NCI-H187 treated with DMSO at 0.1 percent for 48 hours (cell line): ENCODE results near the gene ABCD1.

ENCODE experiments used
- DNase-seq: peaks from one replicate; lab custom pipeline; 2025; lab: John Stamatoyannopoulos, UW

Gene ABCD1

GRCh38 chrX:153763298-153763932 is 38.8 kb downstream of the ABCD1 start:
- DNase-seq: no peak

DNA sequence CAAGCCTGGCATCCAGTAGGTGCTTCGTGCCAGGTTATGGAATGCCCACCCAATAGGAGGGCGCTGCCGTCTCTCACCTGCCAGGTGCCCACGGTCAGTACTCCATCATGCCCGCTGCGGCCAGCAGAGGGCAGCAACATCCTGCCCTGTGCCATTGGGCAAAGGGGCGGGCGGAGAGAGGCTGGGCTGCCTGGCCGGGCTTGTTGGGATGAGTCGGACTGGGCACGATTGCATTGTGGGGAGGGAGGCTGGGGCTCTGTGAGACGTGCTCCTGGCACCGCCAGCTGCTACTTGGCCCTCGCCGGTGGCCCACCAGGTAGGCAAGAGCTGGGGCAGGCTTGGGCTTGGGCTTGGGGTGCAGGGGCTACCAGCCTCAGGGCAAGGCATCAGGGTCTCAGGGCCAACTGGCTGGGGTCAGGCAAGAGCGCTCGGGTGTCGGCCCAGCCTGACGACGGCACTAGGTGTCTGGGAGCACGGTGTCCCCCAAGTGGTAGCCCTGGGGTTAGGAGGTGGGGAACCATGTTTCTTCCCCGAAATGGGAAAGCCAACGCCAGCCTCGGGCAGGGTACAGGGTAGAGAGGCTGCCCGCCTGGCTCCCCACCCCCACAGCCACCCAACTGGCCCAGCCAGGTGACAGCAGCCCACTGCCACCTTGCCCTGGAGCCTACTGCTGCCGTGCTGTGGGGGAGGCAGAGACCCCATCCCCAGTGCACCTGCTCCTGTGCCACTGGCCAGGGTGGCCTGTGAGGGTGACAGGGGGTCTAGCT is 39.5 kb downstream of the ABCD1 start, which contains the start of gene PLXNB3:
TSS of gene PLXNB3 (plus strand) at position 261 of the 767 bp plus-strand sequence. CDS start 1,287 bp downstream, outside the sequence.
- DNase-seq: peak; percentile 61

DNA sequence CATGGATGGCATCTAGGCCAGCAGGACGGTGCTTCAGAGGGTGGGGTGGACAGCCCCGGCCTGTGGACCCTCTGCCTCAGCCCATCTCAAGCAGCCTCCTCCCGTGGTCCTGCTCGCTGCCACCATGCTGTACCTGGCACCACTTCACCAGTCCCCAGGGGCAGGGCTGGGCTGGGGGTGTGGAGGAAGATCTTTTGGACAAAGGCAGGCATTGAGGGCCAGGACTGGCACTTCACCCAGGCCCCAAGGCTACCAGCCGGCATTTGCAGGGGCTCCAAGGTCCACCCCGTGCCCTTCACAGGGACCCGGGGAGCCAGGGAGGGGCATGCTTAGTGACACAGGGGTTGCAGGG is 40.1 kb downstream of the ABCD1 start:
- no peak for DNase-seq

DNA sequence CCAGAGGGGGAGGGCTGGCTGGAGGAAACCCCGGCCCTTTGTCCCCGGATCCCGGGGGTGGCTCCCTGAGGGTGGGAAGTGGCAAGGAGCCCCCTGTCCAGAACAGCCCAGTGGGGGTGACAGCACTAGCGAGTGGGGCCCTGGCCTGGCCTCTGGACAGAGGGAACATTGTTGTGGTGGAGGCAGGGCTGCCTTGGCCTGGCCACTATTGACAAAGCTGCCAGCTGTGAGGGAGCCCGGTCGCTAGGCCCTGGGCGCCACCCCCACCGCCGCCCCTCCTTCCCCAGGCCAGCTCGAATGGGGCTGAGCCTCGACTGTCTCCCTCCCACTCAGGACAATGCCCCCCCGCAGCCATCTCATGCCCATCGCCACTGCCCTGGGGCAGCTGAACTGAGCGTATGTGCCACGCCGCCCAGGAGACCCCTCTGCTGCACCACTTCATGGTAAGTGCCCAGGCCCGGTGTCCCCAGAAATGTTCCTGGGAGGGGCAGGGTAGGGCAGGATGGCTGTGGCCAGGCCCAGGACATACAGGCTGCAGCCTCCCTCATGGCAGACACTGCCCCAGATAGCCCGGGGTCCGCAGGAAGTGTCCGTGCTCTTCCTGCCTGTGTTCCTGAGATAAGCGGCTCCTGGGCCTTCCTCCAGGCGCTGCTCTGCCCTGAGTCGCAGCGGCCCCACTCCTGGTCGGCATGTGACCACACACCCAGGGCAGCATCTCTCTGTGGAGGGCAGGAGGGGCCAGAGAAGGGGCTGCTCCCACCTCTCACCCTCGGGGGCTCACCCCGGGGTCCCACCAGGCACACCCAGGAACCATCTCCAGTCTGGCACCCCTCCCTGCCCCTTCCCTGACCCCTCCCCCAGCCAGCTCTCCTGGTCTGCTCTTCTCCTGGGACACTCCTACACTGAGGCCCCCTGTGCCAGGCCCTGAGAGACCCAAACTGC is 40.8 kb downstream of the ABCD1 start:
- DNase-seq: no peak

GRCh38 chrX:153766098-153766817 is 41.6 kb downstream of the ABCD1 start:
- no peak for DNase-seq

DNA sequence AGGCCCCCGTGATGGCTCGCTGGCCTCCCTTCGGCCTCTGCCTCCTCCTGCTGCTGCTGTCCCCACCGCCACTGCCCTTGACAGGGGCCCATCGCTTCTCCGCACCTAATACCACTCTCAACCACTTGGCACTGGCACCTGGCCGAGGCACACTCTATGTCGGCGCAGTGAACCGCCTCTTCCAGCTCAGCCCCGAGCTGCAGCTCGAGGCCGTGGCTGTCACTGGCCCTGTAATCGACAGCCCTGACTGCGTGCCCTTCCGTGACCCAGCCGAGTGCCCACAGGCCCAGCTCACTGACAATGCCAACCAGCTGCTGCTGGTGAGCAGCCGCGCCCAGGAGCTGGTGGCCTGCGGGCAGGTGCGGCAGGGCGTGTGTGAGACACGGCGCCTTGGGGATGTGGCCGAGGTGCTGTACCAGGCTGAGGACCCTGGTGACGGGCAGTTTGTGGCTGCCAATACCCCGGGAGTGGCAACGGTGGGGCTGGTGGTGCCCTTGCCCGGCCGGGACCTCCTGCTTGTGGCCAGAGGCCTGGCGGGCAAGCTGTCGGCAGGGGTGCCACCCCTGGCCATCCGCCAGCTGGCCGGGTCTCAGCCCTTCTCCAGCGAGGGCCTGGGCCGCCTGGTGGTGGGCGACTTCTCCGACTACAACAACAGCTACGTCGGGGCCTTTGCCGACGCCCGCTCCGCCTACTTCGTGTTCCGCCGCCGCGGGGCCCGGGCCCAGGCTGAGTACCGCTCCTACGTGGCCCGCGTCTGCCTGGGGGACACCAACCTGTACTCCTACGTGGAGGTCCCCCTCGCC is 42.4 kb downstream of the ABCD1 start:
- no peak for DNase-seq

DNA sequence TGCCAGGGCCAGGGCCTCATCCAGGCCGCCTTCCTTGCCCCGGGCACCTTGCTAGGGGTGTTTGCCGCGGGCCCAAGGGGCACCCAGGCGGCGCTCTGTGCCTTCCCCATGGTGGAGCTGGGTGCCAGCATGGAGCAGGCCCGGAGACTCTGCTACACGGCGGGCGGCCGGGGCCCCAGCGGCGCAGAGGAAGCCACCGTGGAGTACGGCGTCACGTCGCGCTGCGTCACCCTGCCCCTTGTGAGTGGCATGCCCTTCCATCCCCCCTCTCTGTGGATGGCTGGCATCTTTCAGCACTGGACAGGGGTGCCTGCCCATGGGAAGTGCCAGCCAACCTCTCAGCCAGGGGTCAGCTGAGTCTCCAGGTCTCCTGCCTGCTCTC is 43.0 kb downstream of the ABCD1 start:
- DNase-seq: no peak

DNA sequence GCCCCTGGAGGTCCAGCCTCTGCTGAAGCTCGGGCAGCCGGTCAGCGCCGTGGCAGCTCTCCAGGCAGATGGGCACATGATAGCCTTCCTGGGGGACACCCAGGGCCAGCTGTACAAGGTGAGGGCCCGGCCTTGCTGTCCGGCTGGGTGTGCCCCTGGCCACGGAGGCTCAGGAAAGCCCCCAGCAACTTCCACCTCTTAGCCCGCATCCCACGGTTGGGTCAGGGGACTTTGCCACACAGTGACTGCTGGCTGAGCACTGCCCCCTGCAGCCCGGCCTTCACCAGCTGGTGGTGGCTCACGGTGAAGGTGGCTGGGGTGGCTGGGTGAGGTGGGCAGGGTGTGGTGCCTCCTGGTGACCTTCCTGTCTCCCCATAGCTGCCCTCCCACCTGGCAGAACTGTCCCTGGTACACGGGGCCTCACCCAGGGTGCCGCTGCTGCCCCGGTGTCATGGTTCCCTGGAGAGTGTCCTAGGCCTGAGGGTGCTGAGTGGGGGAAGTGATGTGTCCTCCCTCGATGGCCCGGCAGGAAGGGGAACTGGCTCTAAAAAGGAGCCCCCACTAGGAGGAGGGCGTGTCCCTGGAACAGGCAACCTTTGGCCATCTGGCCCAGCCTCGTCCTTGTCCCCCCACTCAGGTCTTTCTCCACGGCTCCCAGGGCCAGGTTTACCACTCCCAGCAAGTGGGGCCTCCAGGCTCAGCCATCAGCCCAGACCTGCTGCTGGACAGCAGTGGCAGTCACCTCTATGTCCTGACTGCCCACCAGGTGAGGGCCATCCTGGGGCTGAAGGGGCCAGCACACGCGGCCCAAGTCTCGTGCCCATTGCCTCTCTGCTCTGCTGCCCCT is 43.9 kb downstream of the ABCD1 start:
- no peak for DNase-seq

DNA sequence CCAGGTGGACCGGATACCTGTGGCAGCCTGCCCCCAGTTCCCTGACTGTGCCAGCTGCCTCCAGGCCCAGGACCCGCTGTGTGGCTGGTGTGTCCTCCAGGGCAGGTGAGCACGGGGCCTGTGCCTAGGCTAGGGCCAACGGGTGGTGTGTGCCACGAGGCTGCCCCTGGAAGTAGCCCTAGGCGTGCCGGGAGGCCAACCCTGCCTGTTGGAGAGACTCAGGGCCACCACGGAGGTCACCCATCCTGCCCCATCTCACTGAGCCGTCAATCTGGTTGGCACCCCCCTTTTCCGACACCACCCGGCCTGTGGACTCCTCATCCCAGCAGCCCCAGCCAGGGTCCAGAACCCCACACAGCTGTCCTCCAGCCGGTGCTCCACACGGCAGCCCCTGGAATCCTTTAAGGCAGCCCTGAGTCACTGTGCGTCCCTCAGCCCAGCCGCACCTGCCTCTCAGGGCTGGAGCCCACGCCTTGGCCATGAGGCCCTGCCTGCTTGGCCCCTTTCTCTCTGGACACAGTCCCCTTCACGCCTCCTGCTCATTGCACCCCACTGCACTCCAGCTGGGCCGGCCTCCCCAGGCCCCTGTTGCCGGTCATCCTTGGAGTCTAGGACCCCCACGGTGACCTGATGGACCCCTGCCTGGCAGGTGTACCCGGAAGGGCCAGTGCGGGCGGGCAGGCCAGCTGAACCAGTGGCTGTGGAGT is 44.7 kb downstream of the ABCD1 start:
- DNase-seq: no peak

GRCh38 chrX:153769865-153770600 is 45.4 kb downstream of the ABCD1 start:
- no peak for DNase-seq

DNA sequence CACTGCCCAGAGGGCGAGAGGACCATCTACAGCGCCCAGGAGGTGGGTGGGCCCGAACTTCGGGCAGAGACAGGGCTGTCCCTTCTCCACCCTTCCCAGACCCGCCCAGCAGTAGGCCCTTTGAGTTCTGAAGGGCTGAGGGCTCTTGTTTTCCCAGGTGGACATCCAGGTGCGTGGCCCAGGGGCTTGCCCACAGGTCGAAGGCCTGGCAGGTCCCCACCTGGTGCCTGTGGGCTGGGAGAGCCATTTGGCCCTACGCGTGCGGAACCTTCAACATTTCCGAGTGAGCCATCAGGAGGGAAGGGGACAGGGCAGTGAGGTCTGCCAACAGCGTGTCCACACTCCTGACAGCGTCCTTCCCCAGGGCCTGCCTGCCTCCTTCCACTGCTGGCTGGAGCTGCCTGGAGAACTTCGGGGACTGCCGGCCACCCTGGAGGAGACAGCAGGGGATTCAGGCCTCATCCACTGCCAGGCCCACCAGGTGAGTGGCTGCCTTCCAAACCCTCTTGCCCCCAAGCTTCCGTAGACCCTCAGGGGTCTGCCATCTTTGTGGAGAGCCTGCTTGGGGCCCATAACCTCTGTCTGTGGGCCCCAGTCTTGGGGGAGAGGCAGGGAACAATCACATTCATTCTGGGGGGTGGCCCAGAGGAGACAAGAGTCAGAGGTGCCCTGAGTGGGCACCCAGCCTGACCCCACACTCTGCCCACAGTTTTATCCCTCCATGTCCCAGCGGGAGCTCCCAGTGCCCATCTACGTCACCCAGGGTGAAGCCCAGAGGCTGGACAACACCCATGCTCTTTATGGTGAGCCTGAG is 46.2 kb downstream of the ABCD1 start:
- DNase-seq: no peak

DNA sequence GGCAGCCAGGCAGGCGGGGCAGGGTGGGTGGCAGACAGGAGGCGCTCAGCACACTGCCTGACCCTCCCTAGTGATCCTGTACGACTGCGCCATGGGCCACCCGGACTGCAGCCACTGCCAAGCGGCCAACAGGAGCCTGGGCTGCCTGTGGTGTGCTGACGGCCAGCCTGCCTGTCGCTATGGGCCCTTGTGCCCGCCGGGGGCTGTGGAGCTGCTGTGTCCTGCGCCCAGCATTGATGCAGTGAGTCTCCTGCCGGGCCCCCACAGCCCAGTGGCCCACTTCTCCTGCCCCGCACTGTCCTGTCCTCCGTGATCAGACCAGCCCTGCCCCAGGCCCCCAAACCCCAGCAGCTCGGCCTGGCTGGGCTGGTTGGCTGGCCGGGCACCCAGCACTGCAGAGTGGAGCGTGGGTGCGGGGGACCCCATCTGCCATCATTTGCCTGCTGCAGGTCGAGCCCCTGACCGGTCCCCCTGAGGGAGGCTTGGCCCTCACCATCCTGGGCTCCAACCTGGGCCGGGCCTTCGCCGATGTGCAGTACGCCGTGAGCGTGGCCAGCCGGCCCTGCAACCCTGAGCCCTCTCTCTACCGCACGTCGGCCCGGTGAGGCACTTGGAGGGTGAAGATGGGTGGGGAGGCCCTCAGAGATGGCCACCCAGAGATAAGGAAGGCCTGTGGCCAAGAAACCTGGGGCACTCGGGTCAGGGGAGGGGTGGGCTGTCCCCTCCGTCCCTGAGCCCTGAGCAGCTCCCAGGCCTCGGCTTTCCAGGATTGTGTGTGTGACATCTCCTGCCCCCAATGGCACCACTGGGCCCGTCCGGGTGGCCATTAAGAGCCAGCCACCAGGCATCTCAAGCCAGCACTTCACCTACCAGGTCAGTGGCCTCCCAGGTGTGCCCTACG is 47.0 kb downstream of the ABCD1 start:
- no peak for DNase-seq

DNA sequence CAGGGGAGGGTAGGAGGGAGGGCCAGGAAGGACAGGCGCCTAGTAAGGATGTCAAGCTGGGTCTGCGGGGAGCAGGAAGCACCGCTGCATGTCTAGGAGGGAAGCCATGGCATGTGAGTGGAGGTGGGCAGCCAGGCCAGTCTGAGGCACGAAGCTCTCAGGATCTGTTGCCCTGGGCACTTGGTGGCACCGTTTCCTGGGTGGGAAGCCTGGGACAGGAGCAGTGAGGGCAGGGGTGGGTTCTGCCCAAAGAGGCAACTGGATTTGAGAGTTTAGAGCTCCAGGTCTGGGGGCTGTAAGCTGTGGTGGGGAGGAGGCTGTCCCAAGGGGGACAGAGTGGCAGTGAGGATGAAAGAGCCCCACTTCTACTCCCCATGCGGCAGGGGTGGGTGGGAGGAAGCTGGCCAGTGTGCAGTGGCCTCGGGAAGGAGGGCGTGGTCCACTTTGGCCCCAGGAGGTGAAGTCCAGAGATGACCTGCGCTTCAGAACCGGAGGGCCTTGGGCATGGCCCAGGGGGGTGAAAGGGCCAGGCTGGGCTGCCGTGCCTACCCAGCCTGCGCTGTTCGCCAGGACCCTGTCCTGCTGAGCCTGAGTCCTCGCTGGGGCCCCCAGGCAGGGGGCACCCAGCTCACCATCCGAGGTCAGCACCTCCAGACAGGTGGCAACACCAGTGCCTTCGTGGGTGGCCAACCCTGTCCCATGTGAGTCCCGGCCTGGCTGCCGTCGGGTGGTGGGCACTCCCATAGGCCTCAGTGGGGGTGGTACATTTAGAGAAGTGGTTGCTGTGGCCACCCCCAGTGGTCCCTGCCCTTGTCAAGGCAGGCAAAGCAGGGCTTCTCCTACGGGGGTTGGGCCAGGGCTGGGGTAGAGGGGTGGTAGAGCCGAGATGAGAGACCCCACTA is 47.9 kb downstream of the ABCD1 start:
- DNase-seq: no peak

DNA sequence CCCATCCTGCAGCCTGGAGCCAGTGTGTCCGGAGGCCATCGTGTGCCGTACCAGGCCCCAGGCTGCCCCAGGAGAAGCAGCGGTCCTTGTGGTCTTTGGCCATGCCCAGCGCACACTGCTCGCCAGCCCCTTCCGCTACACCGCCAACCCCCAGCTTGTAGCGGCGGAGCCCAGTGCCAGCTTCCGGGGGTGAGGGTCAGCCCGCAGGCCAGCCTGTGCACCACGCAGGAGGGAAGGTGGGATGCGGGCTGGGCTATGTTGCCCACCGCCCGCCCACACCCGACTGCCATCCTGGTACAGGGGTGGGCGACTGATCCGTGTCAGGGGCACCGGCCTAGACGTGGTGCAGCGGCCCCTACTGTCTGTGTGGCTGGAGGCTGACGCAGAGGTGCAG is 48.6 kb downstream of the ABCD1 start:
- no peak for DNase-seq

- no peak for DNase-seq
Measured at GRCh38 chrX:153773741-153774575, 49.3 kb downstream of the ABCD1 start.
